CD4-positive, alpha-beta T cell (primary cell): ENCODE data around the gene PRKG1. TPM values are rescaled to one million over a fixed set of nuclear protein-coding genes. Genes with fewer than 3 reads are reported as not detected.
"Not testable (repeated sequence)": the region's sequence is repeated elsewhere in the genome, so short reads cannot be mapped to it uniquely, and the experiment has no call there.

Experiments
- ATAC-seq: fragments of 200-7000 bp; cut with Tn5 transposase; one replicate; pipeline ENCODE4 v1.10.0; 2022; ENCODE audit warnings: mild to moderate bottlenecking; ENCODE audit not compliant: poor library complexity
- CTCF ChIA-PET: fragments of 350-600 bp; sonication (Branson Sonifier 250); formaldehyde crosslinking; loops from one replicate; lab custom pipeline; 2021; ENCODE audit warnings: antibody characterized with exemption, inconsistent platforms; lab: Charles Lee
- POLR2A ChIA-PET: fragments of 350-600 bp; sonication (Branson Sonifier 250); formaldehyde crosslinking; loops from one replicate; lab custom pipeline; 2021; ENCODE audit warnings: antibody characterized with exemption, inconsistent platforms; lab: Charles Lee
- DNase-seq, 14 experiments: peaks; one replicate each; pipeline ENCODE4 v3.0.0-alpha.2; 2013 to 2020; ENCODE audit warnings: mixed read lengths in 2 of 14
- H3K27ac ChIP-seq, 2 donors: one replicate each; pipeline versions ENCODE4 v1.5.1 to v1.7.0; 2013; ENCODE audit warnings: low read length in 2 of 2, low read depth in 1 of 2, mild to moderate bottlenecking in 1 of 2
- H3K27me3 ChIP-seq, 2 experiments: 1 replicate in 1 of 2; 2 replicates in 1 of 2; pipeline versions ENCODE4 v1.6.1 to v1.7.0; 2013; ENCODE audit warnings: low read length in 2 of 2, control low read depth in 1 of 2, mild to moderate bottlenecking in 1 of 2, moderate library complexity in 1 of 2; ENCODE audit not compliant: insufficient read depth in 2 of 2, control insufficient read depth in 1 of 2
- H3K36me3 ChIP-seq: one replicate; pipeline ENCODE4 v1.6.1; 2013; ENCODE audit warnings: low read length, control low read depth; ENCODE audit not compliant: insufficient read depth
- H3K4me1 ChIP-seq: one replicate; pipeline ENCODE4 v1.6.1; 2013; ENCODE audit warnings: low read length, control low read depth; ENCODE audit not compliant: insufficient read depth
- H3K4me3 ChIP-seq: one replicate; pipeline ENCODE4 v1.5.1; 2013; ENCODE audit warnings: mild to moderate bottlenecking, low read length, moderate library complexity
- H3K9me3 ChIP-seq, 2 experiments: 1 replicate in 1 of 2; 2 replicates in 1 of 2; pipeline versions ENCODE4 v1.6.1 to v1.7.0; 2013; ENCODE audit warnings: low read length in 2 of 2, mild to moderate bottlenecking in 2 of 2, control low read depth in 1 of 2, moderate library complexity in 1 of 2; ENCODE audit not compliant: control insufficient read depth in 1 of 2, insufficient read depth in 1 of 2
- H3K27ac Mint-ChIP-seq: one replicate; pipeline ENCODE4 v1.8.0; 2020; ENCODE audit warnings: mixed read lengths
- H3K27me3 Mint-ChIP-seq: one replicate; pipeline ENCODE4 v1.8.0; 2021; ENCODE audit warnings: mixed read lengths
- H3K36me3 Mint-ChIP-seq: one replicate; pipeline ENCODE4 v1.8.0; 2021; ENCODE audit warnings: low read depth, mixed read lengths
- H3K4me1 Mint-ChIP-seq: one replicate; pipeline ENCODE4 v1.8.0; 2021; ENCODE audit warnings: low read depth, mixed read lengths
- H3K4me3 Mint-ChIP-seq: one replicate; pipeline ENCODE4 v1.8.0; 2020; ENCODE audit warnings: mild to moderate bottlenecking, mixed read lengths
- H3K9me3 Mint-ChIP-seq: one replicate; pipeline ENCODE4 v1.8.0; 2020; ENCODE audit warnings: mixed read lengths
- intact Hi-C, 2 experiments: fragments of 100-400 bp; cut with DNase I in 1 of 2; cut with micrococcal nuclease in 1 of 2; formaldehyde crosslinking; loops; one replicate each; pipeline versions ENCODE4 v1.15.1 to v1.9.0; 2023 to 2025; cut with DNase I, micrococcal nuclease
- total RNA-seq, 174 experiments: library from RNA in 2 of 174; stranded (reverse) in 2 of 174; gene quantifications; one replicate each; pipeline ENCODE4 v1.2.3 and lab custom pipeline; 2021 to 2026
- TF ChIP-seq, protein P1 (sequence below): fragments of 200-600 bp; IDR thresholded peaks from one replicate; pipeline ENCODE4 v1.8.0; 2022; ENCODE audit warnings: antibody characterized with exemption, mild to moderate bottlenecking

Gene PRKG1
- total RNA-seq, 2 experiments from 2014 or later: 0.31 TPM; not detected in 1

DNA sequence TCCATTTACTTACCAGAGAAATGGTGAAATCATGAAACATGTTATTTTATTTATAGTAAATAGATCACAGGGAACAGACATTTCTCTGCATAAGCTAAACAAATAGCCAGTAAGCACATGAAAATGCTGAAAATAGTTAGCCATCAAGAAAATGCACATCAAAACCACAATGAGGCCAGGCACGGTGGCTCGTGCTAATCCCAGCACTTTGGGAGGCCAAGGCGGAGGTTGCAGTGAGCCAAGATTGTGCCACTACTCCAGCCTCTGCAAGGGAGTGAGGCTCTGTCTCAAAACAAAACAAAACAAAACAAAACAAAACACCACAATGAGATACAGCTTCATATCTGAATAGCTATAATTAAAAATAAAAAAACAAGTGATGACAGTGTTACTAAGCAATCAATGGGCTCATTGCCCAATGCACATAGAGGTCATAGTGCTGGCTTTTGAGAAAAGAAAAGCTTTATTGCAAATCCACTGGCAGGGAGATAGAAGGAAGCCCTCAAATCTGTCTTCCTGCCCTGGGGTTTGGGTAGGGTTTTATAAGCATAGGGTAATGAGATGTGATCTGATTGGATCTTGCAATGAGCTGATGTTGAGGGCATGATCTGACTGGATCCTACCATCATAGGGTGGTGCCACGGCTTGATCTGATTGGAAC is 608.9 kb downstream of the PRKG1 start:
- H3K4me1 Mint-ChIP-seq: no peaks in the 10 kb centered on the region
- Histone ChIP-seq H3K27ac (no peak overlapping the region), H3K4me1 (no peaks in the 10 kb centered on the region), H3K27me3 (peaks cover 0 to 20% of the 10 kb centered on the region in 2 experiments), H3K4me3 (no peak overlapping the region), H3K36me3 (no peaks in the 10 kb centered on the region), H3K9me3 (no peaks in the 10 kb centered on the region)
- ChIA-PET CTCF (interaction anchor here (0.8 kb wide), 1 partner anchor 21 kb away, joined by 3 read pairs; no protein-coding TSS in a partner anchor), POLR2A (no interaction called here)
- intact Hi-C loops: no loop called here
- DNase-seq: no peak
- no peak for ATAC-seq
- H3K27me3 Mint-ChIP-seq: peaks cover 37% of the 10 kb centered on the region
- no peaks in the 10 kb centered on the region for H3K36me3 Mint-ChIP-seq
- no peak overlapping the region for H3K27ac Mint-ChIP-seq
- H3K9me3 Mint-ChIP-seq: no peaks in the 10 kb centered on the region
- no peak overlapping the region for H3K4me3 Mint-ChIP-seq
- TF ChIP-seq, protein P1, sequence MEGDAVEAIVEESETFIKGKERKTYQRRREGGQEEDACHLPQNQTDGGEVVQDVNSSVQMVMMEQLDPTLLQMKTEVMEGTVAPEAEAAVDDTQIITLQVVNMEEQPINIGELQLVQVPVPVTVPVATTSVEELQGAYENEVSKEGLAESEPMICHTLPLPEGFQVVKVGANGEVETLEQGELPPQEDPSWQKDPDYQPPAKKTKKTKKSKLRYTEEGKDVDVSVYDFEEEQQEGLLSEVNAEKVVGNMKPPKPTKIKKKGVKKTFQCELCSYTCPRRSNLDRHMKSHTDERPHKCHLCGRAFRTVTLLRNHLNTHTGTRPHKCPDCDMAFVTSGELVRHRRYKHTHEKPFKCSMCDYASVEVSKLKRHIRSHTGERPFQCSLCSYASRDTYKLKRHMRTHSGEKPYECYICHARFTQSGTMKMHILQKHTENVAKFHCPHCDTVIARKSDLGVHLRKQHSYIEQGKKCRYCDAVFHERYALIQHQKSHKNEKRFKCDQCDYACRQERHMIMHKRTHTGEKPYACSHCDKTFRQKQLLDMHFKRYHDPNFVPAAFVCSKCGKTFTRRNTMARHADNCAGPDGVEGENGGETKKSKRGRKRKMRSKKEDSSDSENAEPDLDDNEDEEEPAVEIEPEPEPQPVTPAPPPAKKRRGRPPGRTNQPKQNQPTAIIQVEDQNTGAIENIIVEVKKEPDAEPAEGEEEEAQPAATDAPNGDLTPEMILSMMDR: no peak

DNA sequence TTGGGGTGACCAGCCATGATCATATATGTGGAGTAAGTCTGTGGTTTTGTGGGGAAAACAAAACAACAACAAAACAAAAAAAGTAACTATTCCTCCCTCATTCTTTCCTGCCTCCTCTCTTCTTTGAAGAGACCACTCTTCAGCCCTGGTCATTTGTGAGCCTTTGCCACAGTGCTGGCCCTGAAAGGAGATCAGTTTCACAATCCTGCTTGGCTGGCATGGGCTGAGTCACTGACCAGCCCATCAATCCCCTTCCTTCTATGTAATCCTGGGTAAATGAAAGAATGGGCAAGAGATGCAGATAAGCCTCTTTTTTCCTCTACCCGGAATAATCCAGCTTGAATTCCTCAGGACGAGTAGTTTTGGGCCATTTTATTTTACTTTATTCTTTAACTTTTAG is 611.5 kb downstream of the PRKG1 start:
- no peaks in the 10 kb centered on the region for H3K36me3 ChIP-seq
- intact Hi-C loops: no loop called here
- no peak overlapping the region for H3K4me3 ChIP-seq
- ChIA-PET POLR2A (no interaction called here), CTCF (no interaction called here)
- Mint-ChIP-seq H3K27me3 (peaks cover 25% of the 10 kb centered on the region), H3K36me3 (no peaks in the 10 kb centered on the region), H3K9me3 (no peaks in the 10 kb centered on the region), H3K4me3 (no peak overlapping the region), H3K27ac (no peak overlapping the region), H3K4me1 (no peaks in the 10 kb centered on the region)
- no peaks in the 10 kb centered on the region for H3K4me1 ChIP-seq
- H3K9me3 ChIP-seq: no peaks in the 10 kb centered on the region
- DNase-seq (no peak), ATAC-seq (no peak)
- TF ChIP-seq, protein P1: no peak
- H3K27me3 ChIP-seq: peaks cover 0 to 7% of the 10 kb centered on the region in 2 experiments
- H3K27ac ChIP-seq: no peak overlapping the region

DNA sequence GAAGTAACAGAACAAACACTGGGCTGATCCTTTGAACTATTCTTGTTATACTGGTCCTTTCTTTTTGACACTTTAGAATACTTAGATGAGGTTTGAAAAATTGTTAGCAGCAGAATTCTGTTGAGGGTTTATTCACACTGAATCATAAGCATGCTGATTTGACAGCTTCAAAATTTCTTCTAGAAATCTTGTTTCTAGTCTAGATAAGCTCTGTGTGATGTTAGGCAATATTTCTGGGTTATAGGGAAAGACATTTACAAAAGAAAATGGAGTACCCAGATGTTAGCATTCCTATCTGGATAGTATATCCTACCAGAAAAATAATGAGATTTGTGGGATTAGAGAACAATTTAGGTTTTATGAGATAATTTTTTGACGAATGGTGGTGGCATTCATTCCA is 613.0 kb downstream of the PRKG1 start:
- CTCF ChIA-PET: no interaction called here
- Mint-ChIP-seq H3K4me1 (no peaks in the 10 kb centered on the region), H3K27me3 (peaks cover 20% of the 10 kb centered on the region), H3K4me3 (no peak overlapping the region), H3K36me3 (no peaks in the 10 kb centered on the region), H3K9me3 (no peaks in the 10 kb centered on the region), H3K27ac (no peak overlapping the region)
- TF ChIP-seq, protein P1: no peak
- H3K4me1 ChIP-seq: no peaks in the 10 kb centered on the region
- intact Hi-C loops: no loop called here
- no peaks in the 10 kb centered on the region for H3K9me3 ChIP-seq
- DNase-seq: no peak
- ATAC-seq: no peak
- POLR2A ChIA-PET: no interaction called here
- H3K4me3 ChIP-seq: no peak overlapping the region
- H3K27me3 ChIP-seq: peaks cover 0 to 6% of the 10 kb centered on the region in 2 experiments
- no peaks in the 10 kb centered on the region for H3K36me3 ChIP-seq
- H3K27ac ChIP-seq: no peak overlapping the region

DNA sequence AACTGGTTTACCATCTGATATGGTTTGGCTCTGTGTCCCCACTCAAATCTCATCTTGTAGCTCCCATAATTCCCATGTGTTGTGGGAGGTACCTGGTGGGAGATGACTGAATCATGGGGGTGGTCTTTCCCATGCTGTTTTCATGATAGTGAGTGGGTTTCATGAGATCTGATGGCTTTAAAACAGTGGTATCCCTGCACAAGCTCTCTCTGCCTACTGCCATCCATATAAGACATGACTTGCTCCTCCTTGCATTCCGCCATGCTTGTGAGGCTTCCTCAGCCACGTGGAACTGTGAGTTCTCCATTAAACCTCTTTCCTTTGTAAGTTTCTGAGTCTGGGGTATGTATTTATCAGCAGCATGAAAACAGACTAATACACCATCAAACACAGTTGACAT is 614.5 kb downstream of the PRKG1 start:
- DNase-seq, ATAC-seq, H3K4me1 Mint-ChIP-seq, H3K27ac Mint-ChIP-seq, H3K9me3 Mint-ChIP-seq, H3K27ac ChIP-seq, H3K27me3 ChIP-seq, POLR2A ChIA-PET, CTCF ChIA-PET, H3K4me3 Mint-ChIP-seq, H3K9me3 ChIP-seq, intact Hi-C loops, H3K36me3 Mint-ChIP-seq, H3K36me3 ChIP-seq, H3K4me1 ChIP-seq, H3K4me3 ChIP-seq: not testable (repeated sequence)
- H3K27me3 Mint-ChIP-seq: peaks cover 13% of the 10 kb centered on the region
